ENCODE data around the gene CD163.
"Not testable (repeated sequence)": the region's sequence is repeated elsewhere in the genome, so short reads cannot be mapped to it uniquely, and the experiment has no call there.

The CD163 gene

GRCh38 chr12:7485095-7485494 lies 18.5 kb downstream of the CD163 start:
- no peaks in the 10 kb centered on the region for H3K36me3 Mint-ChIP-seq (ENCODE audit: low read depth)
- no peaks in the 10 kb centered on the region for H3K9me3 Mint-ChIP-seq
- H3K27me3 Mint-ChIP-seq: peaks cover 8% of the 10 kb centered on the region
- H3K4me1 Mint-ChIP-seq (ENCODE audit: low read depth): no peaks in the 10 kb centered on the region
- H3K27ac Mint-ChIP-seq: no peak overlapping the region
- H3K4me3 Mint-ChIP-seq: no peak overlapping the region

GRCh38 chr12:7483343-7483742 lies 20.2 kb downstream of the CD163 start:
- H3K36me3 Mint-ChIP-seq (ENCODE audit: low read depth): no peaks in the 10 kb centered on the region
- no peak overlapping the region for H3K27ac Mint-ChIP-seq
- peaks cover 13% of the 10 kb centered on the region for H3K27me3 Mint-ChIP-seq
- no peaks in the 10 kb centered on the region for H3K4me1 Mint-ChIP-seq (ENCODE audit: low read depth)
- no peaks in the 10 kb centered on the region for H3K9me3 Mint-ChIP-seq
- no peak overlapping the region for H3K4me3 Mint-ChIP-seq

GRCh38 chr12:7479771-7480170 lies 23.8 kb downstream of the CD163 start:
- no peak overlapping the region for H3K27ac Mint-ChIP-seq
- H3K4me3 Mint-ChIP-seq: no peak overlapping the region
- H3K27me3 Mint-ChIP-seq: peaks cover 13% of the 10 kb centered on the region

GRCh38 chr12:7472060-7472459 lies 31.5 kb downstream of the CD163 start:
- H3K27me3 Mint-ChIP-seq: peaks cover 18% of the 10 kb centered on the region

More at GRCh38 chr12:7479771-7480170, 23.8 kb downstream of the CD163 start:
- Mint-ChIP-seq H3K36me3 (ENCODE audit: low read depth) (no peaks in the 10 kb centered on the region), H3K4me1 (ENCODE audit: low read depth) (no peaks in the 10 kb centered on the region), H3K9me3 (peaks cover 4% of the 10 kb centered on the region)

GRCh38 chr12:7460375-7461259 lies 43.0 kb downstream of the CD163 start:
- Mint-ChIP-seq H3K27ac (no peak overlapping the region), H3K4me3 (no peak overlapping the region), H3K4me1 (ENCODE audit: low read depth) (no peaks in the 10 kb centered on the region), H3K36me3 (ENCODE audit: low read depth) (no peaks in the 10 kb centered on the region), H3K27me3 (peaks cover 12% of the 10 kb centered on the region), H3K9me3 (no peaks in the 10 kb centered on the region)

More at GRCh38 chr12:7472060-7472459, 31.5 kb downstream of the CD163 start:
- Mint-ChIP-seq H3K4me3 (no peak overlapping the region), H3K9me3 (peaks cover 19% of the 10 kb centered on the region), H3K27ac (no peak overlapping the region), H3K36me3 (ENCODE audit: low read depth) (no peaks in the 10 kb centered on the region), H3K4me1 (ENCODE audit: low read depth) (no peaks in the 10 kb centered on the region)

GRCh38 chr12:7459973-7460372 lies 43.6 kb downstream of the CD163 start:
- no peak overlapping the region for H3K27ac Mint-ChIP-seq
- no peak overlapping the region for H3K4me3 Mint-ChIP-seq
- H3K9me3 Mint-ChIP-seq: no peaks in the 10 kb centered on the region
- peaks cover 13% of the 10 kb centered on the region for H3K27me3 Mint-ChIP-seq
- H3K36me3 Mint-ChIP-seq (ENCODE audit: low read depth): no peaks in the 10 kb centered on the region
- H3K4me1 Mint-ChIP-seq (ENCODE audit: low read depth): no peaks in the 10 kb centered on the region

GRCh38 chr12:7451756-7452155 lies 51.8 kb downstream of the CD163 start:
- Mint-ChIP-seq H3K27me3 (peaks cover 12% of the 10 kb centered on the region), H3K36me3 (ENCODE audit: low read depth) (no peaks in the 10 kb centered on the region), H3K4me3 (no peak overlapping the region), H3K9me3 (peaks cover 4% of the 10 kb centered on the region), H3K27ac (no peak overlapping the region), H3K4me1 (ENCODE audit: low read depth) (no peaks in the 10 kb centered on the region)

- Mint-ChIP-seq H3K36me3 (ENCODE audit: low read depth) (no peaks in the 10 kb centered on the region), H3K27me3 (peaks cover 10% of the 10 kb centered on the region), H3K9me3 (peaks cover 4% of the 10 kb centered on the region), H3K4me3 (no peak overlapping the region), H3K27ac (no peak overlapping the region), H3K4me1 (ENCODE audit: low read depth) (no peaks in the 10 kb centered on the region)
Observed at GRCh38 chr12:7450667-7451066, 52.9 kb downstream of the CD163 start.

- peaks cover 11% of the 10 kb centered on the region for H3K27me3 Mint-ChIP-seq
- no peaks in the 10 kb centered on the region for H3K9me3 Mint-ChIP-seq
Observed at GRCh38 chr12:7448099-7448498, 55.5 kb downstream of the CD163 start.

GRCh38 chr12:7444537-7444936 lies 59.0 kb downstream of the CD163 start:
- Mint-ChIP-seq H3K9me3 (peaks cover 3% of the 10 kb centered on the region), H3K4me1 (ENCODE audit: low read depth) (no peaks in the 10 kb centered on the region), H3K27ac (no peak overlapping the region), H3K4me3 (no peak overlapping the region), H3K27me3 (peaks cover 36% of the 10 kb centered on the region), H3K36me3 (ENCODE audit: low read depth) (no peaks in the 10 kb centered on the region)

More at GRCh38 chr12:7448099-7448498, 55.5 kb downstream of the CD163 start:
- Mint-ChIP-seq H3K4me1 (ENCODE audit: low read depth) (no peaks in the 10 kb centered on the region), H3K27ac (no peak overlapping the region), H3K4me3 (no peak overlapping the region), H3K36me3 (ENCODE audit: low read depth) (no peaks in the 10 kb centered on the region)

- H3K9me3 Mint-ChIP-seq: peaks cover 8% of the 10 kb centered on the region
- no peak within 1 kb of the TSS for H3K27ac Mint-ChIP-seq
- no peaks in the 10 kb centered on the region for H3K36me3 Mint-ChIP-seq (ENCODE audit: low read depth)
- H3K4me1 Mint-ChIP-seq (ENCODE audit: low read depth): no peaks in the 10 kb centered on the region
- peaks cover 41% of the 10 kb centered on the region for H3K27me3 Mint-ChIP-seq
- no peak within 1 kb of the TSS for H3K4me3 Mint-ChIP-seq
Observed at GRCh38 chr12:7444076-7444475, 59.5 kb downstream of the CD163 start, which contains the start of gene CD163L1. Gene CD163L1, minus strand, starts transcription at chr12:7444153. Its CDS starts 26 bp downstream, at chr12:7444127.

- no peak overlapping the region for H3K27ac Mint-ChIP-seq
- no peak overlapping the region for H3K4me3 Mint-ChIP-seq
- peaks cover 50% of the 10 kb centered on the region for H3K27me3 Mint-ChIP-seq
- no peaks in the 10 kb centered on the region for H3K4me1 Mint-ChIP-seq (ENCODE audit: low read depth)
- H3K36me3 Mint-ChIP-seq (ENCODE audit: low read depth): no peaks in the 10 kb centered on the region
- peaks cover 8% of the 10 kb centered on the region for H3K9me3 Mint-ChIP-seq
Observed at GRCh38 chr12:7441216-7441615, 62.4 kb downstream of the CD163 start.

- Mint-ChIP-seq H3K4me1 (ENCODE audit: low read depth) (no peaks in the 10 kb centered on the region), H3K27ac (no peak overlapping the region), H3K27me3 (peaks cover 50% of the 10 kb centered on the region), H3K9me3 (peaks cover 8% of the 10 kb centered on the region), H3K36me3 (ENCODE audit: low read depth) (no peaks in the 10 kb centered on the region), H3K4me3 (peak overlapping the region; percentile 71)
Observed at GRCh38 chr12:7439579-7440505, 63.7 kb downstream of the CD163 start.

GRCh38 chr12:7438291-7438995 lies 65.1 kb downstream of the CD163 start:
- H3K4me1 Mint-ChIP-seq (ENCODE audit: low read depth); H3K9me3 Mint-ChIP-seq; H3K36me3 Mint-ChIP-seq (ENCODE audit: low read depth); H3K4me3 Mint-ChIP-seq; H3K27ac Mint-ChIP-seq: not testable (repeated sequence)
- H3K27me3 Mint-ChIP-seq: peaks cover 45% of the 10 kb centered on the region

Measured in stimulated activated naive CD8-positive, alpha-beta T cell treated with anti-CD3 and anti-CD28 coated beads, Interleukin-15, Interleukin-2, amounts not matched to agents 100 ng/mL and 50 ng/mL, for 24 hours (primary cell).